Right renal pelvis (tissue), 4 donors: ENCODE measurements around the gene TMEM255B. TPM values are rescaled to one million over a fixed set of nuclear protein-coding genes. Genes with fewer than 3 reads are reported as not detected.
A peak's percentile ranks its signal among the peaks of the same experiment; 100 is the strongest.
"Not testable (repeated sequence)": the region's sequence is repeated elsewhere in the genome, so short reads cannot be mapped to it uniquely, and the experiment has no call there.

ENCODE experiments used
- DNase-seq, 4 donors: peaks; one replicate each; pipeline ENCODE4 v3.0.0-alpha.2; 2013; ENCODE audit warnings: low read depth in 4 of 4, low spot score in 3 of 4, missing footprints in 1 of 4
- polyA plus RNA-seq, 4 donors: library from polyadenylated mRNA; unstranded; fragments of 120-200 nt; gene quantifications; one replicate each; pipeline ENCODE4 v1.2.1, GENCODE V29; 2013; ENCODE audit not compliant: insufficient read length in 4 of 4

Gene TMEM255B
- 1 to 10 TPM; 6.5 to 8.5 (median 7.7) TPM for polyA plus RNA-seq

DNA sequence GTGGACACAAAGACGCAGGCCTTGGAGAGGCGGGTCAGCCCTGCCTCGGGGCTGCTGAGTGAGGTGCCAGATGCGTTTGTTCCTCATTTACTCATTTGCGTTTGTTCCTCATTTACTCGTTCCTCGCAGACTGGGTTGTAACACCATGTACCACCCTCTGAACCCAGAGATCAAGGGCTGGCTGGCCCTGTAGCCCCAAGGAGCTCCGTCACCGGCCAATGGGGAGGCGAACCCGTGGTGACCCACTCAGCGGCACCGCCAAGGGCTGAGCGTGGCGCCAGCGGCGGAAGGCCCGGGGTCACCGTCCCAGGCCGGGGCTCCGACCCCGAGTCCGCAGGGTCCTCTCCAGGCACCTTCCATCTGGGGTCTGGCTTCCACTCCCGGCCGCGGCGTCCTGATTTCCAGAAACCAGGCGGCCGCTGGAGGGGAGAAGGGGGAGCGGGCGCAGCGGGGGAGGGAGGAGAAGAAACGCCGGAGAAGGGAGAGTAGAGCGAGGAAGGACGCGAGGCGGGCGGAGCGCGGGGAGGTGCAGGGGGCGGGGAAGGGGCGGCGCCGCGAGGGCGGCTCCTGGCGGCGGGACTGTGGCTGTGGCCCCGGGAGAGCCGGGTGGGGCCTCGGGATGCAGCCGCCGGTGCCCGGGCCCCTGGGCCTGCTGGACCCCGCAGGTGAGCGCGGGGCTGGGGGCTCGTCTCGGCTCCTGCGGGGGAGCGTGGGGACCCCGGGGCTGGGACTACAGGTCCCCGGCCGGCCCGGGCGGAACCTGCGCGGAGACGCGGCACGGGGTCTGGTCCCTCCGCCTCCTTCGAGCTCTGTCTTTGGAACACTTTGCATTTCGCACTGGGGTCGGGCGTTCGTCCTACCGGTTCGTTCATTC is at the start of gene TMEM255B:
Gene TMEM255B (plus strand): TSS at position 576 of the 874 bp plus-strand sequence. CDS start 44 bp downstream, at position 620.
- DNase-seq: peak in 3 of 4 donors; percentile 47 to 53 (median 53)

DNA sequence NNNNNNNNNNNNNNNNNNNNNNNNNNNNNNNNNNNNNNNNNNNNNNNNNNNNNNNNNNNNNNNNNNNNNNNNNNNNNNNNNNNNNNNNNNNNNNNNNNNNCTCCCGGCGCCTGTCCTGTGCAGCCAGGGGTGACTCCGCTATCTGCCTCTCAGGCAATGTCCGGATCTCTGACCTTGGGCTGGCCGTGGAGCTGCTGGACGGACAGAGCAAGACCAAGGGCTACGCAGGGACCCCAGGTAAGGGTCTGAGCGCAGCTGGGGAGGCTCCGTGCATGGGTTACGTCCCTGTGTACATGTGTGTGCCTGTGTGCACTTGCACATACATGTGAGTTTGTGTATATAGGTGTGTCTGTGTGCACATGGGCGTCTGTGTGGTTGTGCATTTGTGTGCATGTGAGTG is 36.1 kb upstream of the TMEM255B start:
- DNase-seq: no peak

DNA sequence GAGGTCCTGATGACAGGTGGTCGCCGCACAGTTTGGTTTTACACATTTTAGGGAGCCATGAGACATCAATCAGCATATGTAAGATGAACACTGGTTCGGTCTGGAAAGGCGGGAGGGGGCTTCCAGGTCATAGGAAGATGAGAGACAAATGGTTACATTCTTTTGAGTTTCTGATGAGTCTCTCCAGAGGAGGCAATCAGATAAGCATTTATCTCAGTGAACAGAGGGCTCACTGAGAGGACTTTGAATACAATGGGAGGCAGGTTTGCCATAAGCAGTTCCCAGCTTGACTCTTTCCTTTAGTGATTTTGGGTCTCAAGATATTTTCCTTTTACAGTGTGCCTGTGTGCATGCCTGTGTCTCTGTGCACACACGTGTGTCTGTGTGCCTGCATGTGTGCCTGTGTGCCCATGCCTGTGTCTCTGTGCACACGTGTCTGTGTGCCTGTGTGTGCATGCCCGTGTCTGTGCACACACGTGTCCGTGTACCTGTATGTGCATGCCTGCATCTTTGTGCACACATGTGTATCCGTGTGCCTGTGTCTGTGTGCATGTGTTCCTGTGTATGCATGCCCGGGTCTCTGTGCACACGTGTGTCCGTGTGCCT is 35.5 kb upstream of the TMEM255B start:
- no peak for DNase-seq

DNA sequence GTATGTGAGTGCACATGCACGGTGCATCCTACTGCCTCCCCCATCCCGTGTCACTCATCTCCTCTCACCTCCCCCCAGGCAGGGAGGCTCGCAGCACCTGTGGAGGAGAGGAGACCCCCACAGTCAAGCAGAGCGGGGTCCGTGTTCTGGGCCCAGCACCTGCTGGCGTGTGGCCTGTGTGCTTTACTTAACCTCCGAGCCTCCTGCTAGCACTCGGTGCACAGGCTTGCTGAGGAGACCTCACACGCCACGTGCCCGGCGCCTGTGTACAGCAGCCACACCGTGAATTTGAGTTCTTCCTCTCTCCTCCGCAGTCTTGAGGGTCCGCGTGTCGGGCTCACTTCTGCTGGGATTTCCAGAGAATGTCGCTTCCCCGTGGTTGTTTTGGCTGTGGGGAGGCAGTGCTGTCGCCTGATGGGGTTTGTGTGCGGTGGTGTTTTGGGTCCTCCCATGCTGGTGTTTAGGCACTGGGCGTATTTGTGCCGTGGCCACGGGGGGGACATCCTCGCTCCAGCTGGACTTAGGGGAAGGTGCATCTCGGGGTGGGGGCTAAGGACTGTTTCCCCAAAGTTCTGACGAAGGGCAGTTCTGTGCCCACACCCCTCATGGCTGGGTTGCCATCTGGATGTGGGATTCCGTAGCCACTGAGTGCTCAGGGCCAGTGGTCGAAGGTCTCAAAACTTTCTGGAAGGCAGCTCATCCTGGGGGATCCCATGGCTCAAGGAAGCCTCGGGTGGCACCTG is 34.8 kb upstream of the TMEM255B start:
- DNase-seq: no peak

DNA sequence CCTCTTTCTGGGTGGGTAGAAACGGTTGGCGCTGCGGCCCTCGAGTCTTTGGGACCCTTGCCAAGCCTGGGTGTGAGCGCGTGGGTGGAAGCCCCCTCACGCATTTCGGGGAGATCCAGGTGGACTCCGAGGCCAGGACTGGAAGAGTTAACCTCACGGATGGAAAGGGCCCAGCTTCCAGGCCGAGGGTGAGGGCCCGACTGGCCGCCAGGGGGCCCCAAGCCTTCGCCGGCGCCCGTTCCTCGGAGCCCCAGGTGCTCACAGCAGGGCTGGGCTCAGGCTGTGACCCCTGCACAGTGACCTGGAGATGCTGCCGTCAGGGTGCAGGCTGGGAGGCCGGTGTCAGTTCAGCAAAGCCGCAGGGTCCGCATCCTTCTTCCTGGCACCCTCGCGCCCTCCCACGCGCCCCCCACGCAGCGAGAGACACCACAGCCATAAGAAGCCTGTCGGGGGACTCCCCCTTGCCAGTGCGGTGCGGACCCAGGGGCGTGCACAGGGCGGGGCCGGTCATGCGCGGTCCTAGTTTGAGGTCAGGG is 34.2 kb upstream of the TMEM255B start:
- peak in 3 of 4 donors; percentile 45 to 68 (median 51) for DNase-seq

DNA sequence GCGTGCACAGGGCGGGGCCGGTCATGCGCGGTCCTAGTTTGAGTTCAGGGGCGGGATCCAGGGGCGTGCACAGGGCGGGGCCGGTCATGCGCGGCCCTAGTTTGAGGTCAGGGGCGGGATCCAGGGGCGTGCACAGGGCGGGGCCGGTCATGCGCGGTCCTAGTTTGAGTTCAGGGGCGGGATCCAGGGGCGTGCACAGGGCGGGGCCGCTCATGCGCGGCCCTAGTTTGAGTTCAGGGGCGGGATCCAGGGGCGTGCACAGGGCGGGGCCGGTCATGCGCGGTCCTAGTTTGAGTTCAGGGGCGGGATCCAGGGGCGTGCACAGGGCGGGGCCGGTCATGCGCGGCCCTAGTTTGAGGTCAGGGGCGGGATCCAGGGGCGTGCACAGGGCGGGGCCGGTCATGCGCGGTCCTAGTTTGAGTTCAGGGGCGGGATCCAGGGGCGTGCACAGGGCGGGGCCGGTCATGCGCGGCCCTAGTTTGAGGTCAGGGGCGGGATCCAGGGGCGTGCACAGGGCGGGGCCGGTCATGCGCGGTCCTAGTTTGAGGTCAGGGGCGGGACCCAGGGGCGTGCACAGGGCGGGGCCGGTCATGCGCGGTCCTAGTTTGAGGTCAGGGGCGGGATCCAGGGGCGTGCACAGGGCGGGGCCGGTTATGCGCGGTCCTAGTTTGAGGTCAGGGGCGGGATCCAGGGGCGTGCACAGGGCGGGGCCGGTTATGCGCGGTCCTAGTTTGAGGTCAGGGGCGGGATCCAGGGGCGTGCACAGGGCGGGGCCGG is 33.5 kb upstream of the TMEM255B start:
- DNase-seq: not testable (repeated sequence)

DNA sequence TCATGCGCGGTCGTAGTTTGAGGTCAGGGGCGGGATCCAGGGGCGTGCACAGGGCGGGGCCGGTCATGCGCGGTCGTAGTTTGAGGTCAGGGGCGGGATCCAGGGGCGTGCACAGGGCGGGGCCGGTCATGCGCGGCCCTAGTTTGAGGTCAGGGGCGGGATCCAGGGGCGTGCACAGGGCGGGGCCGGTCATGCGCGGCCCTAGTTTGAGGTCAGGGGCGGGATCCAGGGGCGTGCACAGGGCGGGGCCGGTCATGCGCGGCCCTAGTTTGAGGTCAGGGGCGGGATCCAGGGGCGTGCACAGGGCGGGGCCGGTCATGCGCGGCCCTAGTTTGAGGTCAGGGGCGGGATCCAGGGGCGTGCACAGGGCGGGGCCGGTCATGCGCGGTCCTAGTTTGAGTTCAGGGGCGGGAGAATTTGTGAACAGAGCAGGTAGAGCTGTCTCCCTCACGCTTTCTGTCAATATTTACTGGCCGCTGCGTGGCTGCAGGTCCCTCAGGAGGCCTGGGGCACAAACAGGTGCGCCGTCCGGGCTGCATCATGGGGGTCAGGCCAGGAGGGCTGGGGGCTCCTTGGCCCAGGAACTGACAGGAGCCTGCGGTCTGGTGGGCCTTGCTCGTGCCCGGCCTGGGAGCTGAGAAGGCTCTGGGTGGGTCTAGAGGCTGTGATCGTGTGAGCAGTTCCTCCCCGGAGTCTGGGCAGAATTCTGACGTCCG is 32.8 kb upstream of the TMEM255B start:
- DNase-seq: not testable (repeated sequence)

DNA sequence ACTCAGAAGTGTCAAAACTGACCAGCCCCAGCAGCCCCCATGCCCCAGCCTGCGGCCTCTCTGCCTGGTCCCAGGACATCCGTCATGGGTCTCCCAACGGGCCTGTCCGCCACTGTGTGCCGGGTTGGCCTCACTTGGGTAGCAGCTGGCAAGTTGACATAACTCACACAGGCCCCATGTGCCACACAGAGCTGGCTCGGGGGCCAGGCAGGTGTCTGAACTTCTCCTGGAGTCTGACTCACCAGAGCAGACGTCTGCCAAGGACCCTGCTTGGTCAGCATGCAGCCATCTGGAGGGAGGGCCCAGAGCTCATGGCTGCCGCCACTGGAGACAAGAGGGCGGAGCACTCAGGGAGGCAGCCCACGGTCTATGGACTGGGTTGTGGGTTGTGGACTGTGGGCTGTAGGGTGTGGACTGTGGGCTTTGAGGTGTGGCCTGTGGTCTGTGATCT is 32.0 kb upstream of the TMEM255B start:
- DNase-seq: no peak

DNA sequence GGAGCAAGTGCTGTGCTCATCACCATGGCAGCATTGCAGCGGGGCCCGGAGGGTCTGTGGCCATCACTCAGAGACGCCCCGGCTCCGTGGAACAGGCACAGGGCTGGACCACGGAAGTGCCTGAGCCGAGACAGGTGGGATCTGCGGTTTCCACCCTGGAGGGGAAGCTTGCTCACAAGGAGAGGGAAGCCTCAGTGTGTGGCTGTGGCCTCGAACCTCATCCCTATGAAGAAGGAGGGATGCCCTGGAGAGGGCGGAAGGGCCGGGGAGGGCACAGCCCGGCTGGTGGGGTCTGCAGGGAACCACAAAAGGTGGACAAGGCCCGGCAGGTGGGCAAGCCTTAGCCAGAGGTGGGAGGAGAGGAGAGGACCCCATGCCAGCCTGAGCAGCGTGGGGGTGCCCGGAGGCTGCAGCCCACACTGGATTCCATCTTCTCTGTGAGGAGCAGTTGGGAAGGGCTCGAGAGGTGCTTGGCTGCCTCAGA is 30.4 kb upstream of the TMEM255B start:
- no peak for DNase-seq

DNA sequence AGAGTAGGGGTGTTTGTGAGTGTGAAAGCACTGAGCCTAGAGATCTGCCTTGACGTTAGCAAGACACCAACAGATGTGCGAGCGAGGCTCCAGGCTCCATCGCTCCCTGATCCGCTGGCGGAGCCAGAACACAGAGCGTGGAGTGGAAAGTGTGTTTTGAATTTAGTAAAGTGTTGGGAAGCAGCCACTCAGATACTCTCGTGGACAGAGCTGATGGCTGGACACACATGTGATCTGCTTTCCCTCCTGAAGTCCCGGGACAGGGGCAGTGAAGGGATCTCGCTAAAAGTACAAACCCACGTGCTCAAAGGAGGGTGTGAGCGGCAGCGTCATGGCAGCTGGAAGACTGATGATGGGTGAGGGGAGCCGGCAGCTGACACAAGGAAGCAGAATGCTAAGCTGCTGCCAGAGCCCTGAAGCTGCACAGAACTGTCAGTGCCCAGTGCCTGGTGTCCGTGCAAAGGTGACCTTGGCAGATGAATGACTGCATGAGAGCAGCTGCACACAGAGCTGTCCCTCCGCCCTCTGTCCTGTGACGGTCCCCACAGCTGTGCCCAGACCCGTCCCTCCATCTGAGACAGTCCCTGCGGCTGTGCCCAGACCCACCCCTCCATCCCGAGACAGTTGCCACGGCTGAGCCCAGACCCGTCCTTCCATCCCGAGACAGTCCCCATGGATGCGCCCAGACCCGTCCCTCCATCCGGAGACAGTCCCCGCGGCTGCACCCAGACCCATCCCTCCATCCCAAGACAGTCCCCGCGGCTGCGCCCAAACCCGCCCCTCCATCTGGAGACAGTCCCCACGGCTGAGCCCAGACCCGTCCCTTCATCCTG is 29.6 kb upstream of the TMEM255B start:
- no peak for DNase-seq

DNA sequence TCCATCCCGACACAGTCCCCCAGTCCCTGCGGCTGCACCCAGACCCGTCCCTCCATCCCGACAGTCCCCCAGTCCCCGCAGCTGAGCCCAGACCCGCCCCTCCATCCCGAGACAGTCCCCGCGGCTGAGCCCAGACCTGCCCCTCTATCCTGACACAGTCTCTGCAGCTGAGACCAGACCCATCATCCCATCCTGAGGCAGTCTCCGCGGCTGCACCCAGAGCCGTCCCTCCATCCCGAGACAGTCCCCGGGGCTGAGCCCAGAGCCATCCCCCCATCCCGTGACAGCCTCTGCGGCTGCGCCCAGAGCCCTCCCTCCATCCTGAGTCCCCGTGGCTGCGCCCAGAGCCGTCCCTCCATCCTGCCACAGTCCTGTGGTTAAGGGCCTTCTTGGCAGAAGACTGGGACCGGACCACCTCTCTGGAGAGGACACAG is 28.8 kb upstream of the TMEM255B start:
- DNase-seq: no peak

DNA sequence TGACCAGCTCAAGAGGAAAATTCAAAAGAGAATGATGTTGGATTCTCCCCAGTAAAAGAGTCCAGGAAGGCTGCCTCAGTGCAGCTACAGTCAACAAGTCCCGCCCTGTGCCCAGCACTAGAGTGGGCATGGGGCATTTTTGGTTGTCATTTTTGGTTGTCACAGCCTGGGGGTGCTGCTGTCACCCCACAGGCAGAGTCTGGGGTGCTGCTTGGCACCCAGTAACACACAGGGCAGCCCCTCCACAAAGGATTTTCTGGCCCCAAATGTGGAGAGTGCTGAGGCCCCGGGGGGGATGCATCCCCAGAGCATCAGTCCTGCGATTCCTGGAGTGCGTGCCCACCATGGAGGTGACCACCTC is 28.2 kb upstream of the TMEM255B start:
- DNase-seq: no peak

DNA sequence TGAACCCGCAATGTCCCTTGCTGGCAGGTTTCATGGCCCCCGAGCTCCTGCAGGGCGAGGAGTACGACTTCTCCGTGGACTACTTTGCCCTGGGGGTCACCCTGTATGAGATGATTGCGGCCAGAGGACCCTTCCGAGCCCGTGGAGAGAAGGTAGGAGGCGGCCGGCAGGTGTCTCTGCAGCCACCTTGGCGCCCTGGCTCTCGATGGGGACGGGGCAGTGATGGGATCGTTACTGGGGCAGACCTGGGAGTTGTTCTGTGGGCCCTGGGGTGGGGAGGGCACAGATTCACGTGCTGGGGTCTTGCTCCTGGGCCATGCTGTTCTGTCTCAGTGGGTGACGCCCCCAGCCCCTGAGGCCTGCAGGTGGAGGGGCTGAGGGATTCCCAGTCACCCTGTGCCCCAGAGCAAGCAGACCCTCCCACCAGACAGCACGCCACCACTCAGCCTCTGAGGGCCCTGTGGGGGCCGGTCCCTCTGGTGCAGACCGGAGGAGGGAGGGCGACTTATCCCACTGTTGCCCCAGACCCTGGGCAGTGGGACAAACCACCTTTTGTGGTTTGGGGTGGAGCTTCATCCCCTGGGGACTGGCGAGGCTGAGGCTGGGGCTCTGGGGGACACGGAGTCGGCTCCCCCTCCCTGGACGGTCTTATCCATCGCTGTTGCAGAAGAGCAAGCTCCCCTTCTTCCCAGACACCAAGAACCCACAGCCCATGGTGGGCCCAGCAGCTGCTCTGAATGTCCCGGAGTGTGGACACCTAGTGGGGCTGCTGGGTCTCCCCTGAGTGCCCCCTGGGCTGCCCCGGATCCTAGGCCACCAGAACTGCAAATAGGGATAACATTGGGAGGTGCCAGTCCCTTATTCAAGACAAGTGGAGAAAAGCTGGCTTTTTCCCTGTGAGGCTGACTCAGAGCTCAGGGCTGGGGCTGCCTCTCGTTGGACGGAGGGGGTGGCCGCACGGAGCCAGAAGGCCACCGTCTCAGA is 27.5 kb upstream of the TMEM255B start:
- DNase-seq: no peak

DNA sequence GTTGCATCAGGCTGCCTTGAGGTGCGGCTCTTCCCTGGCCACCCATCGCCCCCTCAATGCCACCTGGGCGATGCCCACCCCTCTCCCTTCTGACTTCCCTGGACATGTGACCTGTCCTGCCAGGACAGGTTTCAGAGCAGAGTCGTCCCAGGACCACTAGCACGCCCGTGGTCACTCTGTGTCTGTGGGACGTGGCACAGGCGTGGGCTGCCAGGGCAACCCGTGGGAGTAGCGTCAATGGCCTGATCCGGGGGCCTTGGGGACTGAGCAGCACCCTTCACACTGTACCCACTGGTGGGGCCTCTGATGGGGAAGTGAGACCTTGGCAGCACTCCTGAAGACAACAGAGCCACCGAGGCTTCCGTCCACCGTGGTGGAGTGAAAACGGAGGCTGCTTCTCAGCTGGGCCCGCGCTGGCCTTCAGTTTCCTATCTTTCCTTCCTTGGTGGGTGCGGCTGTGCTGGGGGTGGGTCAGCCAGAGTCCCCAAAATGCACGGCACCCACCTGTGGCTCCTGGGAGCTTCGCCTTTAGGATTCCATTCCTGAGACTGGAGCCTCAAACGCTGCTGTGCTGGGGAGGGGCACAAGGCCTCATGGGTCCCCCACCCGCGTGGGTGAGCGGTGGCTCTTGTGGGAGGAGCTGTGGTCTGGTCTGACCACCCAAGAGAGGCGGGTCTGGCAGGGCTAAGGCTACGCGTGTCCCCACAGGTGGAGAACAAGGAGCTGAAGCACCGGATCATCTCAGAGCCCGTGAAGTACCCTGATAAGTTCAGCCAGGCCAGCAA is 26.7 kb upstream of the TMEM255B start:
- no peak for DNase-seq

DNA sequence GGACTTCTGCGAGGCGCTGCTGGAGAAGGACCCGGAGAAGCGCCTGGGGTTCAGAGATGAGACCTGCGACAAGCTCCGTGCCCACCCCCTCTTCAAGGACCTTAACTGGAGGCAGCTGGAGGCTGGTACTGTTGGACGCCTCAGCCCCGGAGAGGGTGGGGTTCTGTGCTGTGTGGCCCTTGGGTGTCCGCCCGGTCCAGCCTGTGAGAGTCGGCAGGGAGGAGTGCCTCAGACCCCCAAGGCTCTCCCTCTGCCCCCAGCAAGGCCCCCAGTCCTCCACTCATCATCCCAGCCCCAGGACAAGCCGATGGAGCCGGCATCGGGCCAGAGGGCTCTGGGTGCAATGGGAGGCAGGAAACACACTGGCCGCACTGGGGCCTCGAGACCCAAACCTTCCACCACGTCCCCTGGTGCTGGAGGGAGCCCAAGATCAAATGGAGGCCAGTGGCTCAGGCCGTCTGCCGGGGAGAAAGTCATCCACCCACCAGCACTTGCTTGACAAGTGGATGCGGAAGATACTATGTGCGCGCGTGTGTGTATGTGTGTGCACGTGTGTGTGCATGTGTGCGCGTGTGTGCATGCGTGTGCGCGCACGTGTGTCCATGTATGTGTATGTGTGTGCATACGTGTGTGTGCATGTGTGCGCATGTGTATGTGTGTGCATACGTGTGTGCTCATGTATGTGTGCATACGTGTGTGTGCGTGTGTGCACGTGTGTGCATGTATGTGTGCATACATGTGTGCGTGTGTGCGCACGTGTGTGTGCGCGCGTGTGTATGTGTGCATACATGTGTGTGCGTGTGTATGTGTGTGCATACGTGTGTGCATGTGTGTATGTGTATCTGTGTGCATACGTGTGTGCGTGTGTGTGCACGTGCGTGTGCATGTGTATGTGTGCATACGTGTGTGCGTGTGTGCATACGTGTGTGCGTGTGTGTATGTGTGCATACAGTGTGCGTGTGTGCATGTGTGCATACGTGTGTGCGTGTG is 25.8 kb upstream of the TMEM255B start:
- DNase-seq: no peak
